ENCODE measurements around the gene ITGA7. TPM values are rescaled to one million over a fixed set of nuclear protein-coding genes. Genes with fewer than 3 reads are reported as not detected.

The ITGA7 gene
- total RNA-seq, 1 experiment from 2014 or later: 2.5 TPM

DNA sequence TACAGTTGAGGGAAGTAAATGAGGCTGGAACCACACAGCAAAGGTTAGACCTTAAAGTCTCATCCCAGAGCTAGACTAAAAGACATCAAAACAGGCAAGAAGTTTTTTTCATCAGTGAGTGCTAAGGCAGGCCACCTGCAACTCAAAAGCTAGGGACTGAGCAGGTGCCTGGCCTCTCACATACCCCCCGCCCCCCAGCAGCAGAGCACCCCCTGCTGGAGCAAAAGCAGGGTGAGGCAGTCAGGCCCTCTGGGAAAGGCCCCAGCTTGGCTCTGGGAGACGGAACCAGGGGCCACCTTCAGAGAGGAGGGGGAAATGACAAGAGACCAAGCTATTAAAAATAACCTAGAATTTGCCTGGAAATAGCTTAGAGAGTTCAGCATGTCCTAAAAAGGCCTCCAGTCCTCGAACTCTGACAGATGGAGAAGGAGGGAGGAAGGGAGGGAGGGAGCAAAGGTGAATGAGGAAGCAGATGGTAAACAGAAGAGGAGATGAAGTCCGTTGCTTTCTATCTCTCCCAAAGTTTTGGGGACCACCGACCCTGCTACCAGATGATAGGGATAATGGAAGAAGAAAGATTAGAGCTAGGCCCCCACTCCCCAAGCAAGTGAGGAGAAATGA lies 1.8 kb downstream of the ITGA7 start:
- no peaks in the 10 kb centered on the region; the same call in 1 of the 2 replicates for H3K4me1 ChIP-seq (ENCODE audit: control insufficient read depth, insufficient read depth, low read length)
- intact Hi-C loops (cut with micrococcal nuclease; ENCODE audit: unreplicated experiment) (no loop called here), in situ Hi-C loops (cut with HindIII; ENCODE audit: low pct_unique_long_range_greater_than_20kb, low sequenced_read_pairs) (no loop called here)
- H3K27me3 ChIP-seq (ENCODE audit: control insufficient read depth, insufficient read depth, low read length): peaks cover 13% of the 10 kb centered on the region
- TF ChIP-seq POLR2AphosphoS5 (IDR thresholded peaks at IDR 0.05; ENCODE audit: low read depth, low read length): no peak
- TF ChIP-seq, protein P1, sequence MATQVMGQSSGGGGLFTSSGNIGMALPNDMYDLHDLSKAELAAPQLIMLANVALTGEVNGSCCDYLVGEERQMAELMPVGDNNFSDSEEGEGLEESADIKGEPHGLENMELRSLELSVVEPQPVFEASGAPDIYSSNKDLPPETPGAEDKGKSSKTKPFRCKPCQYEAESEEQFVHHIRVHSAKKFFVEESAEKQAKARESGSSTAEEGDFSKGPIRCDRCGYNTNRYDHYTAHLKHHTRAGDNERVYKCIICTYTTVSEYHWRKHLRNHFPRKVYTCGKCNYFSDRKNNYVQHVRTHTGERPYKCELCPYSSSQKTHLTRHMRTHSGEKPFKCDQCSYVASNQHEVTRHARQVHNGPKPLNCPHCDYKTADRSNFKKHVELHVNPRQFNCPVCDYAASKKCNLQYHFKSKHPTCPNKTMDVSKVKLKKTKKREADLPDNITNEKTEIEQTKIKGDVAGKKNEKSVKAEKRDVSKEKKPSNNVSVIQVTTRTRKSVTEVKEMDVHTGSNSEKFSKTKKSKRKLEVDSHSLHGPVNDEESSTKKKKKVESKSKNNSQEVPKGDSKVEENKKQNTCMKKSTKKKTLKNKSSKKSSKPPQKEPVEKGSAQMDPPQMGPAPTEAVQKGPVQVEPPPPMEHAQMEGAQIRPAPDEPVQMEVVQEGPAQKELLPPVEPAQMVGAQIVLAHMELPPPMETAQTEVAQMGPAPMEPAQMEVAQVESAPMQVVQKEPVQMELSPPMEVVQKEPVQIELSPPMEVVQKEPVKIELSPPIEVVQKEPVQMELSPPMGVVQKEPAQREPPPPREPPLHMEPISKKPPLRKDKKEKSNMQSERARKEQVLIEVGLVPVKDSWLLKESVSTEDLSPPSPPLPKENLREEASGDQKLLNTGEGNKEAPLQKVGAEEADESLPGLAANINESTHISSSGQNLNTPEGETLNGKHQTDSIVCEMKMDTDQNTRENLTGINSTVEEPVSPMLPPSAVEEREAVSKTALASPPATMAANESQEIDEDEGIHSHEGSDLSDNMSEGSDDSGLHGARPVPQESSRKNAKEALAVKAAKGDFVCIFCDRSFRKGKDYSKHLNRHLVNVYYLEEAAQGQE (IDR thresholded peaks at IDR 0.05; ENCODE audit: insufficient read depth in 1 of 2, low read depth in 2 of 2, low read length in 1 of 2): no peak
- TF ChIP-seq TCF7L2 (IDR thresholded peaks at IDR 0.05; ENCODE audit: low read depth, low read length): no peak
- TF ChIP-seq, protein P2, sequence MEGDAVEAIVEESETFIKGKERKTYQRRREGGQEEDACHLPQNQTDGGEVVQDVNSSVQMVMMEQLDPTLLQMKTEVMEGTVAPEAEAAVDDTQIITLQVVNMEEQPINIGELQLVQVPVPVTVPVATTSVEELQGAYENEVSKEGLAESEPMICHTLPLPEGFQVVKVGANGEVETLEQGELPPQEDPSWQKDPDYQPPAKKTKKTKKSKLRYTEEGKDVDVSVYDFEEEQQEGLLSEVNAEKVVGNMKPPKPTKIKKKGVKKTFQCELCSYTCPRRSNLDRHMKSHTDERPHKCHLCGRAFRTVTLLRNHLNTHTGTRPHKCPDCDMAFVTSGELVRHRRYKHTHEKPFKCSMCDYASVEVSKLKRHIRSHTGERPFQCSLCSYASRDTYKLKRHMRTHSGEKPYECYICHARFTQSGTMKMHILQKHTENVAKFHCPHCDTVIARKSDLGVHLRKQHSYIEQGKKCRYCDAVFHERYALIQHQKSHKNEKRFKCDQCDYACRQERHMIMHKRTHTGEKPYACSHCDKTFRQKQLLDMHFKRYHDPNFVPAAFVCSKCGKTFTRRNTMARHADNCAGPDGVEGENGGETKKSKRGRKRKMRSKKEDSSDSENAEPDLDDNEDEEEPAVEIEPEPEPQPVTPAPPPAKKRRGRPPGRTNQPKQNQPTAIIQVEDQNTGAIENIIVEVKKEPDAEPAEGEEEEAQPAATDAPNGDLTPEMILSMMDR (IDR thresholded peaks at IDR 0.05): no peak
- TF ChIP-seq SIN3A (IDR thresholded peaks at IDR 0.05; ENCODE audit: borderline replicate concordance, insufficient read depth, low read depth, low read length): no peak
- no peak overlapping the region for H3K4me3 ChIP-seq (ENCODE audit: low read depth in 2 of 2, low read length in 2 of 2)
- H3K9me3 ChIP-seq (ENCODE audit: control insufficient read depth, insufficient read depth, low read depth, low read length): no peaks in the 10 kb centered on the region
- CTCF ChIA-PET: no interaction called here
- POLR2A ChIA-PET: no interaction called here
- no peaks in the 10 kb centered on the region for H3K36me3 ChIP-seq (ENCODE audit: control insufficient read depth, insufficient read depth, low read length)
- no peak overlapping the region for H3K27ac ChIP-seq (ENCODE audit: low read length)
- BruUV-seq (replicated peaks): no TSS peak
- ATAC-seq (no peak; the same call in 1 of the 2 replicates), DNase-seq (ENCODE audit: low read depth, low spot score) (no peak)

DNA sequence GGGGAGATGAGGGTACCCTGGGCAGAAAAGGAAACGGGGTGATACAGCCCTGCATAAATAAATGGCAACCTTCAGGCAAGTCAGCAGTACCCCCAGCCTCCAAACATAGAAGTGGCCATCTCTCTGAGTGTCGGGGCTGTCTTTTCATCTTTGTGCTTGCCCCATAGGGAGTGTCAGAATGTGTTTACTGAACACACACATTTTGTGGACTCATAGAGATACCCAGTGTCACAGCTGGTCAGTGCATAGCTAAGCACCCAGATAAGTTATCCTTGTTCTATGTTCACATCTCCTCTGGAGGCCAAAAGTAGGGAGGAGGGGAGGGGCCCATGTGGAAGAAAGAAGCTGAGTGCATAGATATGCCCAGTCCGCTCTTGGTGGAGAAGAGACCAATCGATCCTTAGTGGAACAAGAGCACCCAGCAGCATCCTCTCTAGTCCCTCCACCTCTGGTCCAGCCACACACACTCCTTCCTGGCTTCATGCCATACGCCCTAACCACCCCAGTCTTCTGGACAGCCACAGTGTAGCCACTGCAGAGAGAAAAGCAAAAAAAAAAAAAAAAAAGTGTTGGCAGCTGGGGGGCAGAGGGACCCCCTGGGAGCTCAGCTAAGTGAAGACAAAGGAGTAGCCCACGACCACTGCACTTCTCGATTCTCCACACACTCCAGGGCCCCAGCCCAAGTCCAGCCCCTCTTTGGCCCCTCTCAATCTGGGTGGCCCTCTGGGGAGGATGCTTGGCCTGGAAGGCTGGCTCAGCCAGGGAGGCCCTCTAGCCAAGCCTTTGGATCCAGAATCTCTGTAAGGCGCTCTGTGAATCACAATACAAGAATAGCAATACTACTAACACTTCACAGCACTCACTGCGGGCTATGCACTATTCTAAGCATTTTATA lies 2.6 kb downstream of the ITGA7 start:
- H3K4me3 ChIP-seq (ENCODE audit: low read depth in 2 of 2, low read length in 2 of 2): no peak overlapping the region
- in situ Hi-C loops (cut with HindIII; ENCODE audit: low pct_unique_long_range_greater_than_20kb, low sequenced_read_pairs) (no loop called here), intact Hi-C loops (cut with micrococcal nuclease; ENCODE audit: unreplicated experiment) (no loop called here)
- peaks cover 13% of the 10 kb centered on the region for H3K27me3 ChIP-seq (ENCODE audit: control insufficient read depth, insufficient read depth, low read length)
- no TSS peak for BruUV-seq (replicated peaks)
- POLR2A ChIA-PET: no interaction called here
- DNase-seq (ENCODE audit: low read depth, low spot score) (no peak), ATAC-seq (no peak)
- TF ChIP-seq SIN3A (IDR thresholded peaks at IDR 0.05; ENCODE audit: borderline replicate concordance, insufficient read depth, low read depth, low read length) (no peak), TCF7L2 (IDR thresholded peaks at IDR 0.05; ENCODE audit: low read depth, low read length) (no peak), POLR2AphosphoS5 (IDR thresholded peaks at IDR 0.05; ENCODE audit: low read depth, low read length) (no peak)
- TF ChIP-seq, protein P2 (IDR thresholded peaks at IDR 0.05): no peak
- TF ChIP-seq, protein P1 (IDR thresholded peaks at IDR 0.05; ENCODE audit: insufficient read depth in 1 of 2, low read depth in 2 of 2, low read length in 1 of 2): no peak
- H3K27ac ChIP-seq (ENCODE audit: low read length): no peak overlapping the region
- H3K36me3 ChIP-seq (ENCODE audit: control insufficient read depth, insufficient read depth, low read length): no peaks in the 10 kb centered on the region
- CTCF ChIA-PET: interaction anchor here (0.5 kb wide), 1 partner anchor 249 kb away, joined by 5 read pairs; no protein-coding TSS in a partner anchor
- H3K9me3 ChIP-seq (ENCODE audit: control insufficient read depth, insufficient read depth, low read depth, low read length): no peaks in the 10 kb centered on the region
- H3K4me1 ChIP-seq (ENCODE audit: control insufficient read depth, insufficient read depth, low read length): no peaks in the 10 kb centered on the region; the same call in 1 of the 2 replicates

Data from Panc1 (cell line).